ENCODE results near the gene HCN1.
"Not testable (repeated sequence)": the region's sequence is repeated elsewhere in the genome, so short reads cannot be mapped to it uniquely, and the experiment has no call there.

Gene HCN1

GRCh38 chr5:45414620-45415573 lies 281.3 kb downstream of the HCN1 start:
- peak; percentile 8 for DNase-seq

DNA sequence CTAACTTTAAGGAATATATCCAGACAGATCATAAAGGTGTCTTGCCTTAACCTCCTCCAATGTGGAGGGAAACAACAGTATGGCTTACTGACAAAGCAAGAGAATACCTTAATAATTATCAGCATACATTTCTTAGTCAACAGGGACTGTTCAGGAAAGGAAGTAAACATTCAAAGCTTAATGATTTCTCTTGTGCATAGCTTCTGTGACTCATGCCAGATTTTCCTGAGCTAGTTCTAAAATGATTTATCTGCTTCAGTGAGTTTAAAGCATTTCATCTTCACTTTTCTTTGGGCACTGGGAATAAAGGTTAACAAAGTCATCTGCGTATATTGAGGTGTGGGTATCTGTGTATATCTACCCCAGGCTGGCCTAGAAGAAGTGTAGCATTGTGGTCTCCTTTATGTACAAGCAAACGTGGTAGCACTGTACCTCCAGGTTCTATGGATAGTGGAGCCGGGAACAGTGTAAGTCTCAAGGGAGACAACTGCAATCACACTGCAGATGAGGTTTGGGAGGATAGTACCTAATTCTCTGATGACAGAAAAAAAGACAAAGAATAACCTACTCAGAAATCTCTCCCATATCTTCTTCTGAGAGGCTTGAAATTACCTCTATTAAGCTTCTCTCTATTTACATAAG lies 284.1 kb downstream of the HCN1 start:
- DNase-seq, result no peak

DNA sequence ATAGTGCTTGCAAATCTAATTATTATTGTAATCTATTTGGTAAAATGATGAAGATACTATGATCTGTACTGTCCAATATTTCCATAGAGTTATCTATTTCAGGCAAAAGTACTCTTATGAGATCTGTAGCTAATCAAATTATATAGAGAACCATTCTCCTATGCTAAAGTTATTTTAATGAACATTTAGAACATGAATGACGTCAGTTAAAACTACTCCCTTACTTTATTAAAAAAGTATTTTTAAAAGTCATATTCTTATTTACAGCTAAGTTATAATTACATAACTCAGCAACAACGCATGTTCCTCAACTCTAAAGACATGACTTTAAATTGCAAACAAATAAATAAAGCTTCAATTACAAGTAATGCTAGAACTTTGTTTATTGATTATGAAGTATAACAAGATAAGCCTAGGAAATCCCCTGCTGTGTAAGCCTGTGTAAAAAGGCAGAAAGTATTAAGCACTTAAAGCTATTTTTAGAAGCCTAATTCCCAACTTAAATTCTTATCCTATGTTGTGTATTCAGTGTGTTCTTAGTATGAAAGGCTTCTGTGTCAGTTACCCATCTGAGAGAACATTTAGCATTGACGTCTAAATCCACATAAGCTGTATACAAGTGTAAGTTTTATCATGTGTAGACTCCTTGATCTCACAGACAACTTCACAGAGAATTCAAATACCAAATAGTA lies 285.7 kb downstream of the HCN1 start:
- no peak for DNase-seq

- DNase-seq, result no peak
These were observed 288.1 kb downstream of the HCN1 start for GRCh38 chr5:45408067-45408466.

- no peak for DNase-seq
These were observed 293.2 kb downstream of the HCN1 start for GRCh38 chr5:45402804-45403455.

GRCh38 chr5:45399041-45399440 lies 297.1 kb downstream of the HCN1 start:
- peak; percentile 35 for DNase-seq

- DNase-seq, result no peak
These were observed 310.7 kb downstream of the HCN1 start for GRCh38 chr5:45385321-45386058.

DNA sequence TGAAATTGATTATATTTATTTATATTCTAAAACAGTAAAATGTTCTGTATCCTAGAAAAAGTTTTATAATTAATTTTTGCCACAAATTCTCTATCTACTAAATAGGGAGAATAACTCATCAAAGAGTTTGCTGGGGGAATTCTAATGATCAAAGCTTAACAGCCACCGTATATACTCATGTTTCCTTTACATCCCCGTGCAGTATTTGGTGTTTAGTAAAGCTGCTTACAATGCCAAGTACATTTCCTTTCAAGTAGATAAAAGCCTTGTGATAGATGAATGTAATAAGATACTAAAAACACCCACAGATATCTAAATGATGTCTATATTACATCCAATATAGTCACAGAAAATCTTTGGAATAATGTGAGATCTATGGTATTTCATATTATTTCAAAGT lies 312.2 kb downstream of the HCN1 start:
- DNase-seq, result no peak

GRCh38 chr5:45382583-45382982 lies 313.6 kb downstream of the HCN1 start:
- no peak for DNase-seq

DNA sequence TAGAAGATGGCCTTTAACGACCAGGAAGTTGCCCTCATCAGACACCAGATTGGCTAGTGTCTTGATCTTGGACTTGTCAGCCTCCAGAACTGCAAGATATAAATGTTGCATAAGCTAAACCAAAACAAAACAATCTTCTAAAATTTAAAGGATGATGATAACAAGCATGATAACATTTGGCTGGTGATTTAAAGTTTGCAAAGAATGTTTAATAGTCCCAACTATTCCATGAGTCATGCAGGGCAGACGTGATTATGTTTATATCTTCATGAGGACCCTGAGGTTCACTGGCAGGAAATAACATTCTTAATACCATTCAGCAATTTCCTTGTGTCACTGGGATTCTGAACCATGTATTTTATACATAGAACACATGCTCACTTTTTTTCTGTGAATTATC lies 319.8 kb downstream of the HCN1 start:
- DNase-seq, result no peak

DNA sequence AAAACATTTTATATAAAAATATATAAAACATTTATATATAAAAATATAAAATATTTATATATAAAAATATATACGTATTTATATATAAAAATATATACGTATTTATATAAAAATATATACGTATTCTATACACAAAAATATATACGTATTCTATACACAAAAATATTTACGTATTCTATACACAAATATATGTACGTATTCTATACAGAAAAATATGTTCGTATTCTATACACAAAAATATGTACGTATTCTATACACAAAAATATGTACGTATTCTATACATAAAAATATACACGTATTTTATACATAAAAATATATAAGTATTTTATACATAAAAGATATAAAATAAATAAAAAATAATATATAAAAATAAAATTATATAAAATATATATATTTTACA lies 323.6 kb downstream of the HCN1 start:
- DNase-seq, result no peak

GRCh38 chr5:45371423-45371822 lies 324.8 kb downstream of the HCN1 start:
- DNase-seq, result not testable (repeated sequence)

GRCh38 chr5:45355189-45355992 lies 340.8 kb downstream of the HCN1 start:
- DNase-seq, result no peak

GRCh38 chr5:45336464-45336863 lies 359.7 kb downstream of the HCN1 start:
- DNase-seq, result no peak

- DNase-seq, result no peak
These were observed 360.2 kb downstream of the HCN1 start for GRCh38 chr5:45335978-45336377.

DNA sequence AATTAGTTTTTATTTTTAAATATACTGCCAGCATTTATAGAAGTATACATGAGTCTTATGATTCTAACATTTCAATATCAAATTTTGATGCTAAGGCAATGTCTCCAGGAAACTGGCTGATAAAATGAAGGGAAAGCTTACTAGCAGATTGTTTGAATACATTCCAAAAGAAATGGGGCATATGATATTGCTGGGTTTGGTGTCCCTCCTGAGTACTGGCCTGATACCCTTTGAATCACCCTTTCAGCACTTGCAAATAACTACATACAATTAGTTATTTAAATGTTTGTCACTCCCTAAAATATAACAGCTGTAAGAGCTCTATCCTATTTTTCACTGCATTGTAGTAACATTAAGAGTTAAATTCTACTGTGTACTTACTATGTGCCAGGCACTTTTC lies 360.8 kb downstream of the HCN1 start:
- DNase-seq, result no peak

DNA sequence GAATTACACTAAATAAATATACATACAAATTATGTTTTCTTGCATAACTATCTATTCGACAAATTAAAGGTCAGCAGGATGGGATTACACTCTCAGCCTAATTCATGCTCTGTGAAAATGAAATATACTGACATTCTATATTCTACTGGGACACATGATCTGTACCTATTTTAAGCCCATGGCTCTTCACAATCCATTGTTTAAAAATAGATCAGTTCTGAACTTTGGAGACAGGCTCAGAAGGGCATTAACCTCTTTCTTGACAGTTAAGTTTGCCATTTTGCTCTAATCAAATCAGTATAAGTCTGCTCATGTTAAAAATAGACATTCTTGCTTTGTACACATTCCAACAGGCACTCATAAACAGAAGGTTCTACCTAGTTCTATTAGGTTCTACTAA lies 361.2 kb downstream of the HCN1 start:
- no peak for DNase-seq

- not testable (repeated sequence) for DNase-seq
These were observed 383.6 kb downstream of the HCN1 start for GRCh38 chr5:45312627-45313026.

GRCh38 chr5:45295231-45295630 lies 400.9 kb downstream of the HCN1 start:
- DNase-seq, result no peak

DNA sequence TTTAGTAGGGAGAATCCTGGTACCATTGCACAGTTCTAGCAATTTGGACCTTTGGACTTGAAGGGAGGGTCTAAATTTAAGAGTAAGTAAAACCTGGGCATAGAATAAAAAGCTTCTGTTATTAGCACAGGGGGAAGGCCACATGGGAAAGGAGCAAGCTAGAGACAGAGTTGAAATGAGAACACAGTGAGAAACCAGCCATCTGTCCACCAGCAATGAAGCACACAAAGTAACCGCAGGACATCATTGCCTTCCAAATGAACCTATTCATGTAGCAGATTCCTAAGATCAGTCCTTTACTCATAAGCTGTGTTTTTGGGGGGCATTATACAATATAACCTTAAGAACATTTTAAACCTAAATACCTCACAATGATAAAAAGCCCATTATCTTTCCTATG lies 407.4 kb downstream of the HCN1 start:
- no peak for DNase-seq

DNA sequence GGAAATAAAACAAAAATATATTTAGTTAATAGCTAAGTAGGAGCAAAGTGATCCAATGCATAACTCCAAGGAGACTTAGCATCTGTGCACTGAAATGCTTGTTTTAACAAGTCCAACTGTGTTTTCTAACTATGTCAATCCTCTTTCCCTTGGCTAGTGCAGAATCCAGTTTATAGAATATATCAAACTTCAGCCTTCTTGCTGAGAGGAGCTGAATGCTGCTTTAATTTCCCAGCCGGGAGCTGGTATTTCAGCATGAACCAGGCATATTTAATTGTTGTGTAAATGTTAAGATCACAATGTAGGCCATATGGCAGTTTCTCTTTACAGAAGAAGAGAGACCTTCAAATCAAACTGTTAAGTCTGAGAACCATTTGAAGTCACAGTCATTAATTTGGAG lies 411.7 kb downstream of the HCN1 start:
- DNase-seq, result no peak

- no peak for DNase-seq
These were observed 415.1 kb downstream of the HCN1 start for GRCh38 chr5:45281081-45281480.
